HepG2 (cell line): Measurements from ENCODE around the gene WASHC3. TPM values are rescaled to one million over a fixed set of nuclear protein-coding genes. Genes with fewer than 3 reads are reported as not detected.

ENCODE experiments used
- ASH2L ChIP-seq: fragments of 300-600, 200-600 bp; sonication (generic); IDR thresholded peaks from 2 replicates; pipeline ENCODE4 v1.7.0; 2017; ENCODE audit warnings: low read depth, mild to moderate bottlenecking, moderate library complexity, mixed read lengths, low read length; ENCODE audit not compliant: insufficient read length
- KDM5B ChIP-seq: sonication (generic); formaldehyde crosslinking; IDR thresholded peaks from 2 replicates; pipeline ENCODE4 v1.4.0; 2020; ENCODE audit warnings: missing genetic modification reagents, mild to moderate bottlenecking, borderline replicate concordance
- MIER3 ChIP-seq: IDR thresholded peaks from 2 replicates; pipeline ENCODE4 v1.6.1; 2016; ENCODE audit warnings: missing compliant biosample characterization, borderline replicate concordance
- NCOR1 ChIP-seq: fragments of 200-600 bp; sonication (generic); IDR thresholded peaks from 2 replicates; pipeline ENCODE4 v1.7.0; 2017; ENCODE audit warnings: antibody characterized with exemption, low read length, borderline replicate concordance
- NR1H2 ChIP-seq: sonication (generic); formaldehyde crosslinking; IDR thresholded peaks from 2 replicates; pipeline ENCODE4 v1.8.1; 2022; ENCODE audit warnings: low read depth, missing genetic modification reagents, borderline replicate concordance
- PHF5A ChIP-seq: IDR thresholded peaks from one replicate; pipeline ENCODE4 v1.6.1; 2018; ENCODE audit warnings: low read depth, missing genetic modification reagents; ENCODE audit not compliant: unreplicated experiment
- PLRG1 ChIP-seq: fragments of 450-650 bp; conservative IDR thresholded peaks from 2 replicates; pipeline ENCODE4 v1.6.1; 2016
- POGZ ChIP-seq: sonication (generic); formaldehyde crosslinking; IDR thresholded peaks from 2 replicates; pipeline ENCODE4 v1.4.0; 2020; ENCODE audit warnings: mild to moderate bottlenecking, missing genetic modification reagents
- POLR2AphosphoS5 ChIP-seq: IDR thresholded peaks from 2 replicates; pipeline ENCODE4 v1.6.1; 2012; ENCODE audit warnings: low read depth, low read length
- RCOR2 ChIP-seq: IDR thresholded peaks from 2 replicates; pipeline ENCODE4 v1.6.1; 2016; ENCODE audit warnings: missing biosample characterization, missing genetic modification reagents
- RNF219 ChIP-seq: sonication (generic); formaldehyde crosslinking; IDR thresholded peaks from 2 replicates; pipeline ENCODE4 v1.5.0; 2020; ENCODE audit warnings: mild to moderate bottlenecking, missing genetic modification reagents
- SMARCC2 ChIP-seq: fragments of 450-650 bp; IDR thresholded peaks from 2 replicates; pipeline ENCODE4 v1.6.1; 2017; ENCODE audit warnings: antibody characterized with exemption, mild to moderate bottlenecking
- SPEN ChIP-seq: sonication (generic); formaldehyde crosslinking; IDR thresholded peaks from 2 replicates; pipeline ENCODE4 v1.5.1; 2020; ENCODE audit warnings: low read depth, mild to moderate bottlenecking, missing genetic modification reagents
- THRA ChIP-seq: sonication (generic); formaldehyde crosslinking; IDR thresholded peaks from 2 replicates; pipeline ENCODE4 v1.4.0; 2020; ENCODE audit warnings: missing genetic modification reagents, borderline replicate concordance
- ZBTB8A ChIP-seq: sonication (generic); formaldehyde crosslinking; IDR thresholded peaks from 2 replicates; pipeline ENCODE4 v1.4.0; 2020; ENCODE audit warnings: mild to moderate bottlenecking, low read depth, missing genetic modification reagents, borderline replicate concordance
- ZMAT3 ChIP-seq: sonication (generic); formaldehyde crosslinking; conservative IDR thresholded peaks from 2 replicates; pipeline ENCODE4 v1.7.0; 2021; ENCODE audit warnings: missing genetic modification reagents
- ZMYM2 ChIP-seq: sonication (generic); formaldehyde crosslinking; IDR thresholded peaks from 2 replicates; pipeline ENCODE4 v1.8.0; 2022; ENCODE audit warnings: mild to moderate bottlenecking, missing genetic modification reagents
- ZNF225 ChIP-seq: sonication (generic); formaldehyde crosslinking; IDR thresholded peaks from 2 replicates; pipeline ENCODE4 v1.4.0; 2020; ENCODE audit warnings: mild to moderate bottlenecking, missing genetic modification reagents
- ZNF501 ChIP-seq: sonication (generic); formaldehyde crosslinking; IDR thresholded peaks from 2 replicates; pipeline ENCODE4 v1.5.1; 2020; ENCODE audit warnings: mild to moderate bottlenecking, moderate library complexity, missing genetic modification reagents
- ZNF687 ChIP-seq: sonication (generic); formaldehyde crosslinking; IDR thresholded peaks from 2 replicates; pipeline ENCODE4 v1.5.1; 2020; ENCODE audit warnings: mild to moderate bottlenecking, missing genetic modification reagents, moderate library complexity
- ZNF749 ChIP-seq: sonication (generic); formaldehyde crosslinking; IDR thresholded peaks from 2 replicates; pipeline ENCODE4 v1.8.0; 2022; ENCODE audit warnings: mild to moderate bottlenecking, missing genetic modification reagents, moderate library complexity, borderline replicate concordance
- ZUFSP ChIP-seq: sonication (generic); formaldehyde crosslinking; IDR thresholded peaks from 2 replicates; pipeline ENCODE4 v1.9.0; 2021; ENCODE audit warnings: missing genetic modification reagents, mild to moderate bottlenecking, borderline replicate concordance
- polyA plus RNA-seq, 8 experiments: library from polyadenylated mRNA; depleted of rRNA in 3 of 8; stranded (reverse) in 7 of 8; unstranded in 1 of 8; fragments of >200 nt; fragmentation: Illumina TruSeq in 4 of 8; extraction: Trizol in 4 of 8; gene quantifications; 2 replicates each; pipeline versions ENCODE4 v1.2.1 to v1.2.3, GENCODE V29; 2011 to 2016; ENCODE audit warnings: low read depth in 4 of 8, missing spikeins in 1 of 8, mixed read lengths in 1 of 8; ENCODE audit not compliant: insufficient read depth in 1 of 8
- total RNA-seq, 5 experiments: library from RNA; depleted of rRNA; stranded (reverse); fragments of >200 nt; fragmentation: Illumina TruSeq; extraction: Trizol; gene quantifications; 2 replicates each; pipeline ENCODE4 v1.2.3, GENCODE V29; 2016; ENCODE audit warnings: low read depth in 1 of 5

The WASHC3 gene
- total and polyA plus RNA-seq, 2 of the 13 experiments (the other 11 are each of a cell fraction or from before 2014, with no cell fraction given), result 32.7 to 47.3 TPM

DNA sequence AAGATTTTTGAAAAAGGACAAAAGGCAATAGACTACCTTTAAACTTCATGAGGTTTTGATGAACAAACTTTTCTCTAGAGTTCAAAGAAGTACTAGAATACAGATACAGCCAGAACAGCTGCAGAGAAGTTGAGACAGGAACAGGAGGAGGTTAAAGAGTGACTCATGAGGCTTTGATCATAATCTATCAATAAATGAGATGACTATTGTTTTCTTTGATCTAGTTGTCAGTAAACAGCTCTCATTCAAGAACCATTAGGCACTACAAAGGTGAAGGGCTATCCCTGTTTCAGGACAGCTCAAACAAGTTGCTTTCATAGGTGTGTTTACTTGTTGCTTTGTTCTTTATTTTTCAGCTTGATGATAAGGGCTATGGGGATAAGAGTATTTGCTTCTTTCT, 2.4 kb downstream of the WASHC3 start (continued):
- no peak for TF ChIP-seq RNF219 (CRISPR knock-in tag)
- peak; percentile 71; the same call in 1 of the 2 replicates for TF ChIP-seq NCOR1
- TF ChIP-seq ZBTB8A (CRISPR knock-in tag), result no peak
- peak; percentile 74; the same call in 1 of the 2 replicates for TF ChIP-seq THRA
- TF ChIP-seq ASH2L, result peak; percentile 64
- TF ChIP-seq ZUFSP (CRISPR knock-in tag), result no peak
- TF ChIP-seq RCOR2 (CRISPR knock-in tag), result peak; percentile 83
- peak; percentile 79; the same call in 1 of the 2 replicates for TF ChIP-seq MIER3 (CRISPR knock-in tag)
- TF ChIP-seq PLRG1, result no peak
- no peak for TF ChIP-seq ZNF501 (CRISPR knock-in tag)
- TF ChIP-seq SPEN (CRISPR knock-in tag), result no peak
- no peak for TF ChIP-seq POLR2AphosphoS5
- no peak for TF ChIP-seq POGZ (CRISPR knock-in tag)
- no peak for TF ChIP-seq KDM5B (CRISPR knock-in tag)
- no peak for TF ChIP-seq SMARCC2
- no peak for TF ChIP-seq ZMAT3 (CRISPR knock-in tag)
- TF ChIP-seq ZMYM2 (CRISPR knock-in tag), result no peak
- no peak for TF ChIP-seq ZNF225 (CRISPR knock-in tag)
- no peak for TF ChIP-seq ZNF749 (CRISPR knock-in tag)
- TF ChIP-seq ZNF687 (CRISPR knock-in tag), result no peak
- no peak for TF ChIP-seq PHF5A (CRISPR knock-in tag)
- TF ChIP-seq NR1H2 (CRISPR knock-in tag), result no peak
